ENCODE data around the gene ANXA6.

ANXA6 gene

DNA sequence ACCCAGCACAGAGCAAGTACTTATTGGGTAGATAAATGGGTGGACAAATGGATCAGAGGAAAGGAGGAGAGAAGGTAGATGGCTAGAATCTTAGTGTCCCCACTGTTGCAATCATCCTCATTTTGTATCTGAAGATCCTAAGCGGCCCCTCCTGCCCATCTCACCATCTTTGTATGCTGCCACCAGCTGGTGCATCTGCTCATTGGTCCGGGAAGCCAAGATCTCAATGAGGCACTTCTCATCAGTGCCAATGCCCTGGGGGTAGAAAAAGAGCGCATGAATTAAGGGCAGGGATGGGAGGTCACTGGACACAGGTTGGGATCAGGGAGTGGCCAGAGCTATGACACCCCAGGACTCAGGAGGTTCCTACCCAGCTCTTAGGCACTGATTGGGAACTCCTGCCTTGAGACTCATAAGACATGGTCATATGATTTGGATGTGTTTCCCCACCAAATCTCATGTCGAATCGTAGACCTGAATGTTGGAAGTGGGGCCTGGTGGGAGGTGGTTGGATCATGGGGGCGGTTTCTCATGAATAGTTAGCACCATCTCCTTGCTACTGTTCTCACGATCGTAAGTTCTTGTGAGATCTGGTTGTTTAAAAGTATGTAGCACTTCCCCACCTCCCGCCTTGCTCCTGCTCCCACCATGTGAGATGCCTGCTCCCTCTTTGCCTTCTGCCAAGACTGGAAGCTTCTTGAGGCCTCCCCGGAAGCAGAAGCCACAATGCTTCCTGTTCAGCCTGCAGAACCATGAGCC lies 20.3 kb downstream of the ANXA6 start:
- no peak overlapping the region for H3K27ac ChIP-seq
- TF ChIP-seq, protein P1, sequence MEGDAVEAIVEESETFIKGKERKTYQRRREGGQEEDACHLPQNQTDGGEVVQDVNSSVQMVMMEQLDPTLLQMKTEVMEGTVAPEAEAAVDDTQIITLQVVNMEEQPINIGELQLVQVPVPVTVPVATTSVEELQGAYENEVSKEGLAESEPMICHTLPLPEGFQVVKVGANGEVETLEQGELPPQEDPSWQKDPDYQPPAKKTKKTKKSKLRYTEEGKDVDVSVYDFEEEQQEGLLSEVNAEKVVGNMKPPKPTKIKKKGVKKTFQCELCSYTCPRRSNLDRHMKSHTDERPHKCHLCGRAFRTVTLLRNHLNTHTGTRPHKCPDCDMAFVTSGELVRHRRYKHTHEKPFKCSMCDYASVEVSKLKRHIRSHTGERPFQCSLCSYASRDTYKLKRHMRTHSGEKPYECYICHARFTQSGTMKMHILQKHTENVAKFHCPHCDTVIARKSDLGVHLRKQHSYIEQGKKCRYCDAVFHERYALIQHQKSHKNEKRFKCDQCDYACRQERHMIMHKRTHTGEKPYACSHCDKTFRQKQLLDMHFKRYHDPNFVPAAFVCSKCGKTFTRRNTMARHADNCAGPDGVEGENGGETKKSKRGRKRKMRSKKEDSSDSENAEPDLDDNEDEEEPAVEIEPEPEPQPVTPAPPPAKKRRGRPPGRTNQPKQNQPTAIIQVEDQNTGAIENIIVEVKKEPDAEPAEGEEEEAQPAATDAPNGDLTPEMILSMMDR (conservative IDR thresholded peaks at IDR 0.05) = no peak

DNA sequence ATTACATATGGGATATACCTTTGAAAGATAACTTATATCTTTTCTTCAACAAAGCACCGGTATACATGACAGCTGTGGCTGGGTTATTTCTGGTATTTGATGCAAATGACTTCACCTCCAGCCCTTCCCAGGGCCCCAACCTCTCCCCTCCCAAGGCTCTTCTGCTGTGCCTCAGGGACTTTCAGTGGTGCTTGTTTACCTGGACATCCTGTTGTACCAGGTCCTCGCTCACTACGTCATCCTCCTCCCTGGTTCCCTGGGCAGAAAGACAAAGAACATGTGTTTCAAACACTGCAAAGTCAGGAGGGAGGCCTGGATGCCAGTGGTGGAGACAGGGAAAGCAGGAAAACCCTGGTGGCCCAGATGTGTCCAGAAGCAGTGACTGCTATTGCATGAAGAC lies 23.4 kb downstream of the ANXA6 start:
- TF ChIP-seq, protein P1 (conservative IDR thresholded peaks at IDR 0.05) = no peak
- no peak overlapping the region for H3K27ac ChIP-seq

DNA sequence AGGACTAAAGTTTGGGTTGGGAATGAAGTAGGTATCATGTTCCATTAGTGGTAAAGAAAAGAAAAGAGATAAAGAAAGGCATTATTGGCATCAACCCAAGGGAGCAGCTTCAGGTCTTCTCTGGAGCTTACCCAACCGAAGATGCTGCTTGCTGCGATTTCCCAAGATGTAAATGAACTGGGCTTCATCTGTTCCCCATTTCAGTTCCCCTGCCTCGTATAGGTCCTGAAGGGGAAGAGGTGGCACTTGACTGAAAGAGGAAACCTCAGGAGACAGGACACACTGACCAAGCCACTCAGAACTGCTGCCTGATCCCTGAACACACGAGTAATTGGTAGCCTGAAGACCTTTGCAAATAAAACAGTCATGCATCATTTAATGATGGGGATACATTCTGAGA lies 24.6 kb downstream of the ANXA6 start:
- H3K27ac ChIP-seq = no peak overlapping the region
- TF ChIP-seq, protein P1 (conservative IDR thresholded peaks at IDR 0.05) = no peak

DNA sequence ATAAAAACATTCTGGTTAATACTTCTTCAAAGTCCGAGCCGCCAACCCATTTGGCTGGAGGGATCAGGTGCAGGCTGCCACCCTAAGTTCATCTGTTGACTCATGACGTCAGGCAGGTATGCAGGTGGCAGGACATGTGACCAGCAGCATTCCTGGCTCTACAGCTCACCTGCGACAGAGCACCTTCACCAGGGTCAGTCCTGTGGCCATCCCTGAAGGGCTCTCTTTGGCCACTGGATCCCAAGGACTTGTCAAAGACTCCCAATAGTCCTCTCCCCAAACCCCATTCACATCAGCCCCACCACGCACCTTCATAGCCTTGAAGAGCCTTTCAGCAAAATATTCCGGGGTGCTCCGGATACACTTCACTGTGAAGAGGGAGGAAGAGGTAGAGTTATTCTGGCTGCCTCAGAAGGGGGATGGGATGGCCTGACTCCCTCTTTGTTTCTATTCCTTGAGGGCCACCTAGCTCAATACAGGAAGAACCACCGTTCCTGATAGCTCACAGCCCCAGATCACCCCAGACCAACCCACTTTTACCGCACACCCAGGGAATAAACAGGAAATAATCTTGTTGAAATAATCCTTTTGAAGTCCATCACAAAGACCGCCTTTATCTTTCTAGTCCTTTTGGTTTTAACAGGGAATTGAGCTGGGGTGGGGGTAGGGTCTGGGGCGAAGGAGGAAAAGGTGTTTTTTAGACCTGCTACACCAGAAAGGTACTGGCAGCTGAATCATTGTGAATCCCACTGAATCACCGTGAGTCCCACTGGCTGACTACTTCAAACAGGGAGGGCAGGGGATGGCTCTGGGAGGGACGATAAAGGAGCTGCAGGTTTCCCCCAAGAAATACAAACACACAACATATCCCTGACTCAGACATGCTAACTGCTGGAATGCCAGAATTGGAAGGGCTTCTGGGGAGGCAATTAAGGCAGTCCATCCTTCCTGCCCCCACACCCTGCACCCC lies 26.4 kb downstream of the ANXA6 start:
- H3K27ac ChIP-seq = no peak overlapping the region
- TF ChIP-seq, protein P1 (conservative IDR thresholded peaks at IDR 0.05) = no peak

DNA sequence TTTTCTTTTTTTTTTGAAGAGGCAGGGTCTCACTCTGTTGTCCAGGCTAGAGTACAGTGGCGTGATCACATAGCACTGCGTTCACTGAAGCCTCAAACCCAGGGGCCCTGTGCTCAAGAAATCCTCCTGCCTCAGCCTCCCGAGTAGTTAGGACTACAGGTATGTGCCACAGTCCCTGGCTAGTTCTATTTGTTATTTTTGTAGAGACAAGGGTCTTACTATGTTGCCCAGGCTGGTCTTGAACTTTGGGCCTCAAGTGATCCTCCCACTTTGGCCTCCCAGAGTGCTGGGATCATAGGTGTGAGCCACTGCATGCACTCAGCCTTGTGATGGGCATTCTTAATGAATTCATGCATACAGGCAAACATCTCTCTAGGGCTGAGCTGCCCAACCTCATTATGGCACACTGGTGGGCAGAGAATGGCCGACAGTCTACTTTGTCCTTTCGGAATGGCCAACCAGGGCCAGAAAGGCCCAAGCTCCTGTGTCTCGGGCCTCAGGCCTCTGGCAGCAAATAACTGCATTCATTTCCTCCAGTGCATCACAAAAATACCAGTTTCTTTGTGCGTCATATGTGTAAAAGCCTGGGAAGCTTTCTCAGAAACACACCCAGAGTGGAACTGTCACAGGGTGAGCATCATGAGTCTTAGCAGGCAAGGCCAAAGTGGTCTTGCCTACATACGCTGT lies 27.2 kb downstream of the ANXA6 start:
- no peak overlapping the region for H3K27ac ChIP-seq
- TF ChIP-seq, protein P1 (conservative IDR thresholded peaks at IDR 0.05) = no peak

DNA sequence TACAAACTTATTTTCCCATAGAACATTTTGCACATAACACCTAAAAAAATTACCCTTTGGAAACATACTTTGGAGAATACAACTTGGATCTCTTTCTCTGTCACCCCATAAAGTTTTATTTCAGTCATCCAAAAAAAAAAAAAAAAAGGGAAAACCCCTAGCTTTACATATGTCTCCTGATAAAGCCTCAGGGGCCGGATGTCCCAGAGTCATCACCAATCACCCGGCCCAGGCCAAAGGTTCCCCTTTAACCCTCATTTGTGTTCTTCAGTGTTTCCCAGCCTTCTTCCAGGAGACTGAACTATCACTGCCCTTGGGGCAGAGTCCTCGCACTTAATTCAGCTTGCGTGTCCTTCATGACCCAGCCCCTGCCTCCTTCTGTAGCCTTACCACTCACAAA lies 28.8 kb downstream of the ANXA6 start:
- H3K27ac ChIP-seq = no peak overlapping the region
- TF ChIP-seq, protein P1 (conservative IDR thresholded peaks at IDR 0.05) = no peak

DNA sequence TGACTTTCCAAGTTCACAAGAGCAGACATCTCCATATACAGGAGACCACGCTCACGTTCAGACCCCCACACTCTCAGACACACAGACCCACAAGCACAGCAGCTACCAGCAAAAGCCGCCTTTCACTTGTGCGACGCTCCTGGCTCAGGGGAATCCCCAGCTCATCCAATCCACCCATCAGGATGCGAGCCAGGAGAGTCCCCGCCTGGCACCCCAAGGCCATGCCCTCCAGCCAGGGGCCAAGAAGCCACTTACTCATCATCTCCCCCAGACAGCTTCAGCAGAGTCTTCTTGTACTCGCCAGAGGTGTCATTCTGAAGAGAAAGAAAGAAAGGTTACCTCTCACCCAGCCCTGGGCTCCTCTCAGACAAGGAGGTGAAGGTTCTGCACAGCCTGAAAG lies 29.7 kb downstream of the ANXA6 start:
- no peak overlapping the region for H3K27ac ChIP-seq
- TF ChIP-seq, protein P1 (conservative IDR thresholded peaks at IDR 0.05) = no peak

Measured in VCaP (cell line).